NCI-H446 (cell line): ENCODE measurements around the gene MTOR.
"Not testable (repeated sequence)": the region's sequence is repeated elsewhere in the genome, so short reads cannot be mapped to it uniquely, and the experiment has no call there.

Source experiments
- DNase-seq, 2 experiments: peaks; one replicate each; lab custom pipeline; 2025; lab: John Stamatoyannopoulos, UW

MTOR gene

DNA sequence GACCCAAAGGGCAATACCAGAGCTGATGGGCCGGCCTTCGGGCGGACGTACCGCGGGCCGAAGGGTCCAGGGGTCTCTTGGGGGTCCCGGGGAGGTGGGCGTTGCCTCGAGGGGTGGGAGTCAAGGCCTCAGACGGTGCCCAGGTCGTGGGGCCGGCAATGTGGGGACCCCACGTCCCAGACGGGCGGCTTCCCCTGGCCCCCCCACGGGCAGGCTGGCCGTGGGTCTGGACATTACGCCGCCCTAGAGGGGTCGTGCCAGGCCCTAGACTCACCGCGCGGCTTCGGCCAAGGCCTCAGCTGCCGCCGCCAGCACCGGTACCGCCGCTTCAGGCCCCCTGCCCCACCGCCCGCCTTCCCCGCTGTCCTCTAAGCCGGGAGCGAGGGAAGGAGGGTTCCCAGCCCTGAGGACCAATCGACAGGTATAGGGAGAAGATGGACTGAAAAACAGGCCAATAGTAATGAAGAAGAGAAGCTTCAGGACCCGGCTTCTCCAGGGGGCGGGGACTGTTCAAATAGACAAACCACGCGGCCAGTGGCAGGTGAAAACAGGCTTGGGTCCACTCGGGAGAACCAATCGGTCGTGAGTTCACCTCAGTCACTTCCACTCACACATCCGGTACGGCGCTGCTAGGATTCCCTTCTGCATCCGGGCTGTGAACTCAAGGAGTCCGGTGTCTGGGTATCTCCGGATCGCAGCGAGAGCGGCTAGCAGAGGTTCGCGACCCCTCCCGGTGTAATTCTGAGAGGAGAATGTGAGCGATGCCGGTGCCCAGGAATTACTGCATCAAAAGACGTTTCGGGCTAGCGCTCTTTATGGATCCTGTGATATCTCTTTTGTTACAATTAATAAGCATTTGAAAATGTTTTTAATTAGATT lies at the start of gene MTOR:
MTOR (minus strand) TSS at position 381 of the 879 bp plus-strand sequence. CDS start 3,142 bp downstream, outside the sequence.
- peak; percentile 100 for DNase-seq

DNA sequence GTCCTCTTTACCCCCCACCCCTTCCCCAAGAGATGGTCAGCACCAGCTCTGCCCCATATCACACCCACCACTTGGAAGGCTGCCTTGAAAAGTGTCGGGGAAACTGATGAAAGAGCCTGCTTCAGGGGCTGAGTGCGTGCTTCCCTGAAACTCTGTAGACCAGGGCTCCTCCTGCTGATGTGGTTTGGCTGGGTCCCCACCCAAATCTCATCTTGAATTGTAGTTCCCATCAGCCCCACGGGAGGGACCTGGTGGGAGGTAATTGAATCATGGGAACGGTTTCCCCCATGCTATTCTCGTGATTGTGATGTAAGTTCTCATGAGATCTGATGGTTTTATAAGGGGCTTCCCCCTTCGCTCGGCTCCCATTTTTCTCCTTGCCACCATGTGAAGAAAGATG lies 47.0 kb upstream of the MTOR start:
- no peak for DNase-seq

DNA sequence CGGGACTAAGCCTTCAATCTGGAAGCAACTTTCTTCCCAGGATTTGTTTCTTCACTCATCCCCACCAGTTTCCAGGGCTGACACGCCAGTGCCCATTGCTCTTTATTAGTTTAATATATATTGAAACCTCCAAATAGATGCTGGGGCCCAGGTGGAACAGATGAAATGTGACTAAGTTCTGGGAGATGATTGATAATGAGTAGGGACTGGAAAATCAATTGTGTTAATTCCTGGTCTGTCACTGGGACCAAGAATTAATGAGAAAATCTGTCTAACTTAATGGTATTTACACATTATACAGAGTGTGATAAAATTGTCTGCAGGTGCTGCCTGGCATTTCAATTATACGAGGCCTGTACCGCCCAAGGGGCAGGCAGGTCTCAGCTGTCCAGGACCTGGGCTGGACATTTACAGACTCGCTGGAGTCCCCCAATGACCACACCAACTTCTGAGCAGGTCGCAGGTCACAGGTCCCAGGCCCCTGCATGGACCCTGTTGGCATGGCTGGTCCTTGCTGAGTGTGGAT lies 46.4 kb upstream of the MTOR start:
- no peak for DNase-seq

DNA sequence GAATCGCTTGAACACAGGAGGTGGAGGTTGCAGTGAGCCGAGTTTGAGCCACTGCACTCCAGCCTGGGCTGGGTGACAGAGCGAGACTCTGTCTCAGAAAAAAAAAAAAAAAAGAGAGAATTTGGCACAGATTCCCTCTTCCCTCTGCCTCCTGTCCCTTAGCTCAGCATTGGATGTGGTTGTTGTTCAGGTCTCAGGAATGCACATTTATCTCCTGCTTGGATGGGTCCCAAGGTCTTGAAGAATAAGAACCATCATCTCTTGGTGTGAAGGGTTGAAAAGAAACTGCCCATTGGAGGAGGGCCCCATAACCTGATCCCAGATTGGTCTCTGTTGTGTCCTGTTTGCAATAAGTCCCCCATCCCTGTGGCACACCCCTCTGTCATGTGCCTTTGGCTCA lies 45.5 kb upstream of the MTOR start:
- DNase-seq: no peak

DNA sequence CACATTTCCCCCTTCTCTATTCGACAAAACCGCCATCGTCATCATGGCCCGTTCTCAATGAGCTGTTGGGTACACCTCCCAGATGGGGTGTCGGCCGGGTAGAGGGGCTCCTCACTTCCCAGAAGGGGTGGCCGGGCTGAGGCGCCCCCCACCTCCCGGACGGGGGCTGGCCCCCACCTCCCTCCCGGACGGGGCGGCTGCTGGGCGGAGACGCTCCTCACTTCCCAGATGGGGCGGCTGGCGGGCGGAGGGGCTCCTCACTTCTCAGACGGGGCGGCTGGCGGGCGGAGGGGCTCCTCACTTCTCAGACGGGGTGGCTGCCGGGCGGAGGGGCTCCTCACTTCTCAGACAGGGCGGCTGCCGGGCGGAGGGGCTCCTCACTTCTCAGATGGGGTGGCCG lies 43.2 kb upstream of the MTOR start:
- not testable (repeated sequence) for DNase-seq

DNA sequence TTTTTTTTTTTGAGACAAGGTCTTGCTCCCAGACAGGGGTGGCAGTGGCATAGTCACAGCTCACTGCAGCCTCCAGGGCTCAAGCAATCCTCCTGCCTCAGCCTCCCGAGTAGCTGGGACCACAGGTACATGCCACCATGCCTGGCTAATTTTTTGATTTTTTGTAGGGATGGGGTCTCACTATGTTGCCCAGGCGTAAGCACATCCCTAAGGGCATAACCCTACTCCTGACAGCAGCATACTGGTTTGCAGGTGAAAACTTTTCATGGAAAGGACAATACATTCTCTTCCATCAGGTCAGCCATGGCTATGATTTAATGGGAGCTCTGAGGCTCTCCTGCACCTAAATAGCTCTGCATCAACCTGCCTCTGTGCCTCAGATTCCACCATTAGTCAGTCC lies 40.0 kb upstream of the MTOR start:
- no peak for DNase-seq

DNA sequence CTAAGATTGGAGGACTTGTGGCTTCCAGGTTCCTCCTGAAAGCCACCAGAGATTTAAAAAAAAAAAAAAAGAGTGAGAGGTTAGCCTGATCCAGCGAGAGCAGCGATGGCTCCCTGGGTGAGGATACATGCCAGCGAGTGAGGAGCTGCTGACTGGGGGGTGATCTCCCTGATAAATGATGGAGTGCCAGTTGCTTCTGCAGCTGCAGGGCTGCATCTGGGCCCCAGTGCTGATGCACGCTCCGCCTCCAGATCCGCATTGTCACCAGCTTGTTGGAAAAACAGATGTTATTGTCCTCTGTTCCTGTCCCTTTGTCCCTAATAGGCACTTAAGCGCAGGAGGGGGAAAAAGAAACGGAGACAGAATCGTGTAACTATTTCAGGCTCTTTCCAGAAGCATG lies 39.2 kb upstream of the MTOR start:
- no peak for DNase-seq

DNA sequence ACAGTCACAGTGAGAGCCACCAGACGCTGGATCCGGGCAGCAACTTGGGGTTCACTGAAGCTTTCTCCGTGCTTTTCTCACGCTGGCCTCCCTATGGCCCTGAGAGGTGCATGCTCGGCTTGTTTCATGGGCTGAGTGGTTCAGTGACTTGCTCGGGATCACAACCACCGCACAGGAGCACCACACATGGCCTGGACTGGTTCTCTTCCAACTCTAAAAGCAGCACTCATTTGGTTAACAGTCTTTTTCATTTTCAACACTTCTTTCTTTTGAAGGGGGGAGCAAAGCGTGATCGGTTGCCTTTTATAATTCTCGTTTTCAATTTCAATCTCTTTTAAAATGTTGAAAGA lies 36.8 kb upstream of the MTOR start:
- no peak for DNase-seq

DNA sequence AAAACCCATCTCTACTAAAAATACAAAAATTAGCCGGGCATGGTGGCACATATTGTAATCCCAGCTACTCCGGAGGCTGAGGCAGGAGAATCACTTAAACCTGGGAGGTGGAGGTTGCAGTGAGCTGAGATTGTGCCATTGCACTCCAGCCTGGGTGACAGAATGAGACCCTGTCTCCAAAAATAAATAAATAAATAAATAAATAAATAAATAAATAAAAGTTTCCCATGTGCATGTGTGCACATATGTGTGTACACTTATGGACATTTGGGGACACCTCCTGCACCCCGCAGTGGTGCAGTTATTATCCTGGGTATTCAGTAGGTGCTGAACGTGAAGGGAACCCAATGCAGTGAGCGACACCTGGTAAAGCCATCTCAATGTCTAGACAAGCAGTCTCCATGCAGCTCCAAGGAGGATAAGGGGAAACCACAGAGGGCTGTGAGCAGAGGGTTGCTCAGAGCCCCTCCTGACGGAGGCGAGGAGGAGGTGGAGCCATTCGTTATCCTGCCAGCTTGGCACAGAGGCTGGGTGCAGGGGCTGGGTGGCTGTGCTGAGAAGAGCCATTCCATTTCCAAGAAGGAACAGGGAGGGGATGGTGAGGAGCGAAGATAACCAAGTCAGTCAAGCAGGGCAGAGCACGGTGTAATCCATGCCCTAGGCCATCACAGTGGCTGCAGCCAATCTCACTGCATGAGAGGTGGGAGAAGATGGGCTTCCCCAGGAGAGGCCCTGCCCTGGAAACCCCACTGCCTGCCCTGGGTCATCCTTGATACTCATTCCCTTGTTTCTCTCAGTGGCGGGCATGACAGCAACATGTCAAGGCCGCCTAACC lies 36.3 kb upstream of the MTOR start:
- no peak for DNase-seq

DNA sequence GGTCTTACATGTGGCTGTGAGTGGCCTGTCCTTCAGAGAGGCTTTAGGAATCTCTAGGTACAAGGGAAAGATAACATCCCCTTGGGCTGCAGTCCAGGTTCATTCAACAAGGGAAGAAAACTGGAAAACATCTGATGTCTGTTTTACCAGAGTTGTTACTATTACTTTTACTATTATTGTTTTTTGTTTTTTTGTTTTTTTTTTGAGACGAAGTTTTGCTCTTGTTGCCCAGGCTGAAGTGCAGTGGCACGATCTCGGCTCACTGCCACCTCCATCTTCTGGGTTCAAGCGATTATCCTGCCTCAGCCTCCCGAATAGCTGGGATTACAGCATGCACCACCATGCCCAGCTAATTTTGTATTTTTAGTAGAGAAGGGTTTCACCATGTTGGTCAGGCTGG lies 35.4 kb upstream of the MTOR start:
- DNase-seq: not testable (repeated sequence)

DNA sequence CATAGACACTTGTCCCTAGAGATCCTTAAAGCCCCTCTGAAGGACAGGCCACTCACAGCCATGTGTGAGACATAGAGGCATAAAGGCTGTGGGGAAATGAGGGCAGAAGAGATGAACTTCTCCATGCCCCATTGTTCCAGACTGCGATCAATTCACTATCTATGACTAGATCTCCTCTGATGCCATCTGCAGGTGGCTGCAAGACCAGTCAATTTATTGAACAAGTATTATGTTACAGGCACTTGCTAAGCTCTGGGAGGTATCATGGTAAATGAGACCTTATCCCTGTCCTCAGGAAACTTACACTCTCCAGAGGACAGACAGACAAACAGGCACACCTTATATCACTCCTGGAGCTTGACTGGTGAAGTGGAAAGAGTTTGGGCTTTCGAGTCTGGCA lies 33.6 kb upstream of the MTOR start:
- DNase-seq: no peak

DNA sequence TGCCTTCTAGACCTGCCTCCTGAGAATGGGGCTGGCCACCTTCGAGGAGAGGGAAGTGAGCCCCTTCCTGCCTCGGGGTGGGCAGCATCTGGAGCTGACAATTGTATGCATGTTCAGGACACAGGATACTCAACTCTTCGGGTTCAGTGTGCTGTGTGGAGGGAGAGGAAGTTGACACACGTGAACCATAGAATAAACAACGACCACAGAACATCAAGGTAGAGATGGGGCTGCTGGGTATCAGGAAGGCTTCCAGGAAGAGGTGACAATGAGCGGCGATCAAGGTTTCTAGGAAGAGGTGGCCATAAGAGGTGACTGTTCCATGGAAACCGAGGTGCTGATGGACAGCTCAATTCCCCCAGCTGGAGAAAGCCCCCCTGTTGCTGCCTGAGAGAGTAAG lies 32.6 kb upstream of the MTOR start:
- no peak for DNase-seq

DNA sequence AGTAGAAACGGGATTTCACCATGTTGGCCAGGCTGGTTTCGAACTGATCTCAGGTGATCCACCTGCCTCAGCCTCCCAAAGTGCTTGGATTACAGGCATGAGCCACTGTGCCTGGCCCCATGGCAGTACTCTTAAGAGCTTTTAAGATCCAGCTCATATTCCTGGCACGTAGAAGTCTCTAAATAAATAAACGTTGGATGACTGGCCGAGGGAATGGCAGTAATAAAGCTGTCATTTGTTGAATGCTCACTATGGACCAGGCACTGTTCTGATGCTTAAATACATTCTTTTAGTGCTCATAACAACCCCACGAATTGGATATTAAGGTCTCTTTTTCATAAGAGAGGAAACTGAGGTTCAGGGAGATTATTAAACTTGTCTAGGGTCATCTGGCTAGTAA lies 31.5 kb upstream of the MTOR start:
- no peak for DNase-seq

DNA sequence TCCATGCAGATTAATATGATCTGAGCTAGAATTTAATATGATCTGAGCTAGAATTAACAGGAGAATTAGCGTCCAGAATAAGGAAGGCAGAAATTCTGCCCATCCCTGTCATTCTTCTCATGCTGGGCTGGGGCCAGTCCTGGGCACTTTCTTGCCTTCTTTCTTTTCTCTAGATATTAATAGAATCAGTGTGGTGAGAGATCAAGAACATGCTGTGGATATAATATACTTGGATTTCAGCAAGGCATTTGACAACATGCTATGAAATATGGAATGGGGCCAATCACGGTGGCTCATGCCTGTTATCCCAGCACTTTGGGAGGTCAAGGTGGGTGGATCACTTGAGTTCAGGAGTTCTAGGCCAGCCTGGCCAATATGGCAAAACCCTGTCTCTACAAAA lies 28.7 kb upstream of the MTOR start:
- no peak for DNase-seq

DNA sequence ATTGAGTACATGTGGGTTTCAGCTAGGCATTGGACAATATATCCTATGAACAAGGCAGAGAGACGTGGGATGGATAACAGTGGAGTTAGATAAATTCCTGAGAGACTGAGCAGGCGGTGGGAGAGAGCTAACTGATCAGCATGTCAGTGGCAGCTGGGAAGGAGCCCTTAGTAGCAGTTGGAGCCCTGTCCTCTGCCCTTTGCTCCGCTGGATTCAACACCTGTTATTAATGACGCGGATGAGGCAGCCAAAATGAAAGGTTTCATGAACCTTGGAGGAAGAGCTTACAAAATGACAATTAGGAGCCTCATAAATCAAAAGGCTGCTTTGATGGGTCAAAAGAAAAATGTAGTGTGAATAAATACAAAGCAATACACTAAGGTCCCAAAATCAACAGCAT lies 26.7 kb upstream of the MTOR start:
- DNase-seq: no peak

DNA sequence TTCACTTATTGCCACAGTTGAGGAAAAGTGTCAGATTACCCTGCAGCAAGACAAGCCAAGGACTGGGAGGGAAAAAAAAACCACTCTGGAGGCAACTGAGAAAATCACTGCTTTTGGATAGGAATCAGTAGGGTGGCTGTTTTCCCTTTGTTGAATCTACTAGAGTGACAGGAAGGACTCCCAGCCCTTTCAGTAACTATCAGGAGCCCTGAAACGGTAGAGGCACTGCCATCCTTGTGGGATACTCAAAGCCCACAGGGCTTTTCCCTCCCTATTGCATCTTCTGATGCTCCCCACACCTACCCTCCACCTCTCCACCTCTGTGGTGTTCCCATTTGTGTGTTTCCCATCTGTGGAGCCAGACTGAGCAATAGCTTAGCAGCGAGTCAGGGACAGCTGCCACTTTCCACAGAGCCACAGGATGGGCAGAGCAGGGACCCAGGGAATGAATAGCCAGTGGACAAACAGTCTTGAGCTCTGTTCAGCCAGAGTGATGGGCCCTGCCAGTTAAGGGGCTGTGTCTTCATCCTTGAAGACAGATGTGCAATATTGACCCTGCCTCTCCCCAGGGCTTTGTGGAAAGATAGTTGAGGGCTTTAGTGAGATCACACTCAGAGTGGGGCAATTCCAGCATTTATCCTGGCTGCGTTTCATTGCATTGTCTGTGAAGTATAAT lies 24.5 kb upstream of the MTOR start:
- no peak for DNase-seq

DNA sequence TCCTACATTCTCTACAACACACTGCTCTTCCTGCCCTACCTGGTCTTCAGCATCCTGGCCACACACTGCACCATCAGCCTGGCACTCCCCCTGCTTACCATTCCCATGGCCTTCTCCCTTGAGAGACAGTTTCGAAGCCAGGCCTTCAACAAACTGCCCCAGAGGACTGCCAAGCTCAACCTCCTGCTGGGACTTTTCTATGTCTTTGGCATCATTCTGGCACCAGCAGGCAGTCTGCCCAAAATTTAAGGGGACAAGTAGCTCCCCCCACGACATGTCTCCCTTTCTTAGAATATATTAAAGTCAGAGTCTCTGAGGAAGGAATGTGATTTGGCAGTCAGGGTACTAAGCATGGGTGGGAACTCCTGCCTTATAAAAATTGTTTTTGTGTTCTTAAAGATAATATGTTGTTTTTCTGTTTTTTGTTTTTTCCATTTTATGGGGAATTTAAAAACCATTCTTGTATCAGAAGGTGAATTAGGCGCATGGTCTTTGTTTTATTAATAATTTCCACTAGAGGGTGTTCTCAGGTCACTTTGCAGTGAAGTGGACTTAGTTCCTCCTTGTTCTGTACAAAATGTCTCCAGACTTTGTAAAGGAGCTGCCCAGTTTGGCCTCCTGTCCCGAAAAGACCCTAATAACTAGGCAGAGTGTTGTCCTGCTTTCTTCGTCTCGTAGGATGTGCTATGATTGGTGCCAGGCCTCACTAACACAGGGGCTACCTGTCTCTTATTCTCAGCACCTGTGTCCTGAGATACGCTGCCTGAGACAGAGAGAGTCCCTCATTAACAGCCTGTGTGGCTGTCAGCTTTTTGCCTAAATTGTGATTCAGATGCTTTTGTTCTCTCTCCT lies 23.8 kb upstream of the MTOR start:
- peak in 1 of 2 experiments; percentile 10 for DNase-seq

DNA sequence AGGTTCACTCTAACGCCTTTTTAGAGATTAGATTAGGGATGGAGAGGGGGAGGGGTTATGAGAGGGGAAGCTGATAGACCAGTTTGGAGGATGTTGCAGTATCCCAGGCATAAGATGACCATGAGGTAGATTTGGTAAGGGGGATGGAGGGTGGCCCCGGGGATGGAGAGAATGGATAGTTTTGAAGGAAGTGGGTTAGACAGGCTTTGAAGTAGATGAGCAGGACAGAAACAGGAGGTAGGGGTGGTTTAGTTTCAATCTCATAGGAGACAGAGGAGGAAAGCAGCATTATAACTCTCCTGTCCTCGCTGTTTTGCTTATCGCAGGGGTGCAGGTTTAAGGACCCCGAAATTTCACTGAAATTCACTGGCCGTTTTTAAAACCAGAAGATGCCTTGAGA lies 22.4 kb upstream of the MTOR start:
- DNase-seq: no peak

DNA sequence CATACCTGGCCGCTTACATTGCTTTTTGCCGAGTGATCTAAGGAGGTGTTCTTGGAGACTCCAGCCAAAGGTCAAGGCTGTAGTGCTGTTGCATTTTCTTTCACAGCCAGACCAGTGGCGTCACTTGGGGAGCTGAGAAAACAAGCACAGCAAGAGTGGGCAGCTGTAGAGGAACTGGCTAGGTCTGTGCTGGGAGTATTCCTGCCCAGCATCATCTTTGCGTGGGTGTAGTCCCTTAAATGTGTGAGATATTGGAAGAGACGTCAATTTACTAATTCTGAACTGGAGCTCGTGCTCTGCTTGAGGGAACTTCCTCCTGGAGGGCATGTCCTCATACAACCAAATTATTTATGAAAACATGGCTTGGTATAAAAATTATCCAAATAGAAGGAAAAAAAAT lies 20.8 kb upstream of the MTOR start:
- DNase-seq: no peak

DNA sequence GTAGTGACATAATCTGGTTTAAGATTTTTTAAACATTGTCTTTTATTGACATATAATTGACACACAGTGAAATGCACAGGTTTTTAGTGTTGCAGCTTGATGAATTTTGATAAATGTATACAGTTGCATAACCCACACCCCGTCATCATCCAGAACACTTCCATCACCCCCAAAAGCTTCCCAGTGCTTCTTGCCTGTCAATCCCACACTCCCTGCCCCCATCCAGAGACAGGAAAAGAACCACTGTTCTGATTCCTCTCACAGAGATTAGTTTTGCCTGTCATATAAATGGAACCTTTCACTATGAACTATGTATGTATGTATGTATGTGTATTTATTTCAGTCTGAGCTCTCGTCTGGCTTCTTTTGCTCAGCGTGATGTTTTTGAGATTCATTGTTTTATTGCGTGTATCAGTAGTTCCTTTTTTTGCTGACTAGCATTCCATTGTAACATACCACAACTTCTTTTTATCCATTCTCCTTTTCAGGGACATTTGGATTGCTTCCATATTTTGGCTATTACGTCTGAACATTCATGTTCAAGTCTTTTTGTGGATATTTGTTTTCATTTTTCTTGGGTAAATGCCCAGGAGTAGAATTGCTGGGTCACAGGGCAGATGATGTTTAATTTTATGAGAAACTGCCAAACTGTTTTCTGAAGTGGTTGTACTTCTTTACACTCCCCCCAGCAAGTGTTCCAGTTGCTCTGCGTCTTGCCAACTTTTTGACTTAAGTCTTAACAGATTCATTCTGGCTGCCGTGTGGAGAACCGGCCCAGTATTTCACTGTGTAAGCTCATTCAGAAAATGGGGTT lies 19.4 kb upstream of the MTOR start:
- peak; percentile 42 to 84 for DNase-seq
